Measurements from ENCODE around the gene USP20.

GRCh38 chr9:129828051-129828450 is 7.2 kb upstream of the USP20 start:
- no peak for TF ChIP-seq POLR2A (IDR thresholded peaks at IDR 0.05)
- no peak for TF ChIP-seq CTCF (IDR thresholded peaks at IDR 0.05)
